GM12801 (cell line): ENCODE results near the gene VGLL4.

Experiments
- CTCF ChIP-seq: IDR thresholded peaks from one replicate; pipeline ENCODE4 v1.5.1; 2011; ENCODE audit warnings: control low read depth; ENCODE audit not compliant: insufficient read length; ENCODE audit errors: extremely low read depth

VGLL4 gene

GRCh38 chr3:11563865-11564185, 79.9 kb downstream of the VGLL4 start:
- TF ChIP-seq CTCF: no peak

- TF ChIP-seq CTCF: no peak
Measured at GRCh38 chr3:11563159-11563864, 80.4 kb downstream of the VGLL4 start.

- no peak for TF ChIP-seq CTCF
Measured at GRCh38 chr3:11562277-11562881, 81.3 kb downstream of the VGLL4 start.

- no peak for TF ChIP-seq CTCF
Measured at GRCh38 chr3:11560746-11561145, 83.0 kb downstream of the VGLL4 start.

- no peak for TF ChIP-seq CTCF
Measured at GRCh38 chr3:11559816-11560633, 83.7 kb downstream of the VGLL4 start.

- TF ChIP-seq CTCF: no peak
Measured at GRCh38 chr3:11558918-11559815, 84.5 kb downstream of the VGLL4 start.
